Measurements from ENCODE around the gene NTM.

Gene NTM

DNA sequence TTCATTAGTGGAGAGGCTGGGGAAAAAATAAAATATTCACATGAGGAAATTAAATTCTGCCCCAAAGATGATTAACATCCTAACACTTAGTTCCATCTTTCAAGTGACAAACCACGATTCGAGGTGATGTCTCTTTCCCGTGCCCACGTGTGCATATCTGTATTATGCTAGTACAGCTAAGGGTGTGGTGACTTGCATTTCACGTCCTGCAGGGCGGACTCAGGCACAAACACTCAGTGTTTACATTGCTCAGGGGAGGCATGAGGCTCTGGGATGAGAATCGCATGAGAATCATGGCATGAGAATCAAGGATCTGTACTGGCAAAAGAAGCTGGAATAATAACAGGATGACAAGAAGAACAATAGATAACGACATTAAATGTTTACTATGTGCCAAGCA, 179.4 kb downstream of the NTM start:
- DNase-seq (ENCODE audit: low spot score in 2 of 2) (no peak), ATAC-seq (no peak)
- H3K4me3 Mint-ChIP-seq = no peak overlapping the region
- H3K36me3 Mint-ChIP-seq = no peaks in the 10 kb centered on the region
- H3K27ac Mint-ChIP-seq = no peak overlapping the region
- peaks cover 16% of the 10 kb centered on the region for H3K9me3 Mint-ChIP-seq
- peaks cover 6% of the 10 kb centered on the region for H3K4me1 Mint-ChIP-seq

DNA sequence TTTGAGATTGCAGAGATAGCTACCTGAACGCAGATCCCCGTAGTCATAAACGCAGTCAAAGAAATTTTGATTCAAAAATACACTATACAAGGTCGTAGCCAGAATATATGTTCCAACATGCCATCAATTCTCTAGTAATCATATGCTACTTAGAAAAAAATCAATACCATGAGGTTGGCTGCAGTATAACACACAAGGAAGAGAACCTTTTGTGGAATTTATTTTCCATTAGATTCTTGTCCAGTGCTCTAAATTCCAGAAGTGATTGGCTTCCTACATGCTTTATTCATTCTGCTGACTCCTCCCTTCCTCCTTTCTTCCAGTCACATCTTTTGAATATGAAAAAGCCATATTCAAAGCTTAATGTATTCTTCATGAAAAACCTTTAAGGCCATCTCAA, 189.9 kb downstream of the NTM start:
- Mint-ChIP-seq H3K36me3 (no peaks in the 10 kb centered on the region), H3K4me1 (no peaks in the 10 kb centered on the region), H3K9me3 (peaks cover 11% of the 10 kb centered on the region), H3K4me3 (no peak overlapping the region), H3K27ac (no peak overlapping the region)
- ATAC-seq (no peak), DNase-seq (ENCODE audit: low spot score in 2 of 2) (no peak)

DNA sequence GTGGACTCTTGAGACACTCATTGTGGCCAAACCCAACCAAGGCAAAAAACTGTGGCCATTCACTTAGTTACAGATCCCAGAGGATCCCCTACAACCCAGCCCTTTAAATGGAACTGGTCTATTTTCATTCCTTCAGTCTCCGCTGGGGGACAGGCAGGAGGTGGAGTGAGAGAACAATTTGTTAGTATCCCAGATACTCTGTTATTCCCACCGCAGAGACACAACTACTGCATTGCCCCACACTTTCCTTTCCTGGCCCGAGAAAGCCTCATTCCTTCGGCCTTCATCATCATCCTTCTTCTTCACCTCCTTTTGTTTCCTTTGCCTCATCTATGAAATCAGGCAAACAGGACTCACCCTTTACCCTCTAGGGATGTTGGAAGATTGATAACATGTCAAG, 191.1 kb downstream of the NTM start:
- DNase-seq (ENCODE audit: low spot score in 2 of 2) (no peak), ATAC-seq (no peak)
- H3K36me3 Mint-ChIP-seq = no peaks in the 10 kb centered on the region
- no peak overlapping the region for H3K27ac Mint-ChIP-seq
- no peak overlapping the region for H3K4me3 Mint-ChIP-seq
- H3K9me3 Mint-ChIP-seq = peaks cover 11% of the 10 kb centered on the region
- no peaks in the 10 kb centered on the region for H3K4me1 Mint-ChIP-seq

GRCh38 chr11:131561972-131562371, 191.6 kb downstream of the NTM start:
- H3K4me1 Mint-ChIP-seq = no peaks in the 10 kb centered on the region
- ATAC-seq (no peak), DNase-seq (ENCODE audit: low spot score in 2 of 2) (no peak)
- H3K4me3 Mint-ChIP-seq = no peak overlapping the region
- H3K9me3 Mint-ChIP-seq = peaks cover 11% of the 10 kb centered on the region
- H3K27ac Mint-ChIP-seq = no peak overlapping the region
- no peaks in the 10 kb centered on the region for H3K36me3 Mint-ChIP-seq

- Mint-ChIP-seq H3K9me3 (peaks cover 3% of the 10 kb centered on the region), H3K27ac (no peak overlapping the region), H3K4me3 (no peak overlapping the region), H3K36me3 (no peaks in the 10 kb centered on the region), H3K4me1 (no peaks in the 10 kb centered on the region)
- DNase-seq (ENCODE audit: low spot score in 2 of 2) (no peak), ATAC-seq (no peak)
Measured at GRCh38 chr11:131568318-131568717, 197.9 kb downstream of the NTM start.

- Mint-ChIP-seq H3K9me3 (no peaks in the 10 kb centered on the region), H3K27ac (no peak overlapping the region), H3K36me3 (no peaks in the 10 kb centered on the region), H3K4me1 (no peaks in the 10 kb centered on the region), H3K4me3 (no peak overlapping the region)
- DNase-seq (ENCODE audit: low spot score in 2 of 2) (no peak), ATAC-seq (no peak)
Measured at GRCh38 chr11:131571571-131571970, 201.2 kb downstream of the NTM start.

GRCh38 chr11:131572423-131572822, 202.0 kb downstream of the NTM start:
- ATAC-seq (no peak), DNase-seq (ENCODE audit: low spot score in 2 of 2) (no peak)
- no peak overlapping the region for H3K27ac Mint-ChIP-seq
- no peaks in the 10 kb centered on the region for H3K4me1 Mint-ChIP-seq
- H3K4me3 Mint-ChIP-seq = no peak overlapping the region
- H3K36me3 Mint-ChIP-seq = no peaks in the 10 kb centered on the region
- no peaks in the 10 kb centered on the region for H3K9me3 Mint-ChIP-seq

DNA sequence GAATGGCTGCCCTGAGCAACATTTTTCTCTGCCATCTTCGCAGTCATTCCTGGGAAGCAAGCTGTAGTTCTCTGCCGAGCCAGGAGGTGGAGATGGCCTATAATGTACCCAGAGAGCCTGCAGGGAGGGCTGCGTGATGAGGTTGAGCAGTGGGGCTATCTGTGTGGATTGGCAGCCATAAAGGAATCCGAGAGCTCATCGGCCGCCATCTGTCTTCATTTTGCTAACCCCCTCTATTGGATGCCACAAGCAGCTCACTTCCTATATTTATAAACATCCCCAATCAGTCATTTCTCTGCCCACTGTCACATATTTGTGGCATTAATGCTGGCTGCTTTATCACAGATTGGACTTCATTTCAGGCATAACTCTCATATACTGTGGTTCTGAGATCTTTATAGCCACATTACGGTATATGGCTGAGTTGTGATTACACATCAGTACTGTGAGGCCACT, 209.5 kb downstream of the NTM start:
- Mint-ChIP-seq H3K4me3 (no peak overlapping the region), H3K9me3 (peaks cover 3% of the 10 kb centered on the region), H3K4me1 (no peaks in the 10 kb centered on the region), H3K36me3 (no peaks in the 10 kb centered on the region), H3K27ac (no peak overlapping the region)
- no peak for ATAC-seq
- no peak for DNase-seq (ENCODE audit: low spot score in 2 of 2)

DNA sequence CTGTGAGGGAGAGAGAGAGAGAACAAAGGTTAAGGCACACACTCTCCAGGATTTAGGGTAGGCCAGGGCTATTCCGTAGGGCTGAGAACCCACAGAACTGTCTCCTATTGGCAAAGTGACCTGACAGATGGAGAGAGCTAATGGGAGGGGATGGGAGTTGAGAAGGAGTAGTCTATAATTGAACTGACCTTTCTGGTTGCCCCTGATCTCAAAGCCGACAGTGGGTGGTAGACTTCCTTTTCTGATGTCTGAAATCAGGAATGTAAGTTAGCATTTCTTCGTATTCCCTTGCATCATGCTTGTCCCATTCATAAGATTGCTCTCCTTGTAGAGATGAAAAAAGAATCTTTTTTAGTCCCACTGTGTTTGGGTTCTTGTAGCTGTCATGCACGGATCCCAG, 210.1 kb downstream of the NTM start:
- H3K4me3 Mint-ChIP-seq = no peak overlapping the region
- H3K27ac Mint-ChIP-seq = no peak overlapping the region
- no peaks in the 10 kb centered on the region for H3K36me3 Mint-ChIP-seq
- DNase-seq (ENCODE audit: low spot score in 2 of 2) (no peak), ATAC-seq (no peak)
- H3K9me3 Mint-ChIP-seq = peaks cover 3% of the 10 kb centered on the region
- H3K4me1 Mint-ChIP-seq = no peaks in the 10 kb centered on the region

GRCh38 chr11:131581046-131581445, 210.6 kb downstream of the NTM start:
- H3K9me3 Mint-ChIP-seq = peaks cover 6% of the 10 kb centered on the region
- H3K4me3 Mint-ChIP-seq = no peak overlapping the region

DNA sequence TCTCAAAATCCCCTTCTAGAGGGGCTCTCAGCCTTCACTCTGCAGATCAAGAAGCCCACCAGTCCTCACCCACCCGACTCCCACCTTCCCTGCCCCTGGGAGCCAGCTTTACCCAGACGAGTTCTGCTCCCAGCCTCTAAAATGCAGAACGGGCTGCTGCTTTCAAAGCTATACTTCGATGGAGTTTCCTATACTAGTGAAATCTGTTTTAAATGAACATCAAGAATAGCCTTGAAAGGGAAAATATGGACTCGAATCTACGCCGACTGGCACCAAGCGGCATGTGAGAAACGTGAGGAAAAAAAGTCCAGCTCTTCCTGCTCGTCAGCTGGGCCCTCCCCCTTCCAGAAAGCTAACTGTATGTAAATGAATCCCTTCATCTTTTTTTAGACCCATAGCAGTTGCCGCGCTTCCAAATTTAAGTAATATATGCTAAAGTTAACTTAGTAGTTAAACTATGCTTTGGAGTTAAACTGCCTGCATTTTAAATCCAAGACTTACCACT, 211.7 kb downstream of the NTM start:
- no peak overlapping the region for H3K4me3 Mint-ChIP-seq
- DNase-seq (ENCODE audit: low spot score in 2 of 2) = no peak
- ATAC-seq = no peak
- H3K9me3 Mint-ChIP-seq = peaks cover 6% of the 10 kb centered on the region
- H3K4me1 Mint-ChIP-seq = no peaks in the 10 kb centered on the region
- no peaks in the 10 kb centered on the region for H3K36me3 Mint-ChIP-seq
- H3K27ac Mint-ChIP-seq = no peak overlapping the region

More at GRCh38 chr11:131581046-131581445, 210.6 kb downstream of the NTM start:
- Mint-ChIP-seq H3K36me3 (no peaks in the 10 kb centered on the region), H3K27ac (no peak overlapping the region), H3K4me1 (no peaks in the 10 kb centered on the region)
- no peak for DNase-seq (ENCODE audit: low spot score in 2 of 2)
- no peak for ATAC-seq

- no peak overlapping the region for H3K4me3 Mint-ChIP-seq
- ATAC-seq (no peak), DNase-seq (ENCODE audit: low spot score in 2 of 2) (no peak)
- H3K9me3 Mint-ChIP-seq = peaks cover 6% of the 10 kb centered on the region
- H3K4me1 Mint-ChIP-seq = no peaks in the 10 kb centered on the region
- no peak overlapping the region for H3K27ac Mint-ChIP-seq
- H3K36me3 Mint-ChIP-seq = no peaks in the 10 kb centered on the region
Measured at GRCh38 chr11:131583421-131583820, 213.0 kb downstream of the NTM start.

DNA sequence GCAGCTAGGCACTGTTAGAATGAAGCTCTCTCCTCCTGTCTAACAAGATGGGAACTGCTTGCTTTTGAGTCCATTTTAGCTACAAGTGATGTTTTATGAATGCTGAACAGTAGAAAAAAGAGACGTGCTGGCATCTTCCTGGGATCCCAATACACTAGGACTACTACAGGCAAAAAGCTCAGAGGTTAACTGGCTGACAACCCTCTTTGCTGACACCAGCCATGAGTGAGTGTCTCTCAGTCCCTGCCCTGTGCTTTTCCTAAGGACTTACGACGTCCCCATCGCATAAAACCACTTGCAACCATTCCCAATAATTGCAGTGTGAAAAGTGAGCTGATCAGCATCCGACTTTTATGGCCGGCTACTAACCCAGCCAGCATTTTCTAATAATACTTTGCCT, 213.5 kb downstream of the NTM start:
- no peak overlapping the region for H3K4me3 Mint-ChIP-seq
- no peaks in the 10 kb centered on the region for H3K4me1 Mint-ChIP-seq
- H3K27ac Mint-ChIP-seq = no peak overlapping the region
- ATAC-seq = no peak
- H3K36me3 Mint-ChIP-seq = no peaks in the 10 kb centered on the region
- peaks cover 4% of the 10 kb centered on the region for H3K9me3 Mint-ChIP-seq
- no peak for DNase-seq (ENCODE audit: low spot score in 2 of 2)

GRCh38 chr11:131584785-131585592, 214.6 kb downstream of the NTM start:
- DNase-seq (ENCODE audit: low spot score in 2 of 2) = no peak
- H3K9me3 Mint-ChIP-seq = peaks cover 4% of the 10 kb centered on the region
- no peak overlapping the region for H3K27ac Mint-ChIP-seq
- H3K4me3 Mint-ChIP-seq = no peak overlapping the region
- H3K4me1 Mint-ChIP-seq = no peaks in the 10 kb centered on the region
- H3K36me3 Mint-ChIP-seq = no peaks in the 10 kb centered on the region
- ATAC-seq = no peak

GRCh38 chr11:131588057-131588456, 217.6 kb downstream of the NTM start:
- H3K4me3 Mint-ChIP-seq = no peak overlapping the region
- peaks cover 5% of the 10 kb centered on the region for H3K9me3 Mint-ChIP-seq
- no peaks in the 10 kb centered on the region for H3K36me3 Mint-ChIP-seq
- H3K4me1 Mint-ChIP-seq = no peaks in the 10 kb centered on the region
- ATAC-seq = no peak
- DNase-seq (ENCODE audit: low spot score in 2 of 2) = no peak
- H3K27ac Mint-ChIP-seq = no peak overlapping the region

DNA sequence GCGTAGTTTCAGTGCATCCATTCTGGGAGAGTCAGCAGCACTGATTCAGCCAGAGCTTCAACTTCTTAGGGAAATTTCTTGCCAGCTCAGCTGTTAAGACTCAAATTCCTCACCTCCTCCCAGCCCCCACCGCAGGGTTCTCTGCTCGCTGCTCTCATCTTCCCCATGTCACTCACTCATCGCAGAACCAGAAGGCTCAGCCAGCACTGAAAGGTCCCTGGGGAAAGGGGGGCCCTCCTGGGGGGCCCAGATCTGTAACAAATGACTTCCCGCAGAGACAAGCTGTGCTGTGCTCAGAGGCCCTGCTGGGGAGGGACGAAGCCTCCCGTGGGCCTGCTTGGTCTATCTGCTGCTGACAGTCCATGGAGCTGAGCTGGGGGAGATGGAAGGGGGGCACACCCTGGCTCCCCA, 220.6 kb downstream of the NTM start:
- no peak for DNase-seq (ENCODE audit: low spot score in 2 of 2)
- Mint-ChIP-seq H3K27ac (no peak overlapping the region), H3K4me3 (no peak overlapping the region), H3K4me1 (no peaks in the 10 kb centered on the region), H3K9me3 (peaks cover 2% of the 10 kb centered on the region), H3K36me3 (no peaks in the 10 kb centered on the region)
- no peak for ATAC-seq

Data from stimulated activated effector memory CD8-positive, alpha-beta T cell treated with anti-CD3 and anti-CD28 coated beads, Interleukin-12 subunit alpha, Interleukin-12 subunit beta, amount 100 ng/mL, for 72 hours (primary cell).